ENCODE results near the gene STX10.

DNA sequence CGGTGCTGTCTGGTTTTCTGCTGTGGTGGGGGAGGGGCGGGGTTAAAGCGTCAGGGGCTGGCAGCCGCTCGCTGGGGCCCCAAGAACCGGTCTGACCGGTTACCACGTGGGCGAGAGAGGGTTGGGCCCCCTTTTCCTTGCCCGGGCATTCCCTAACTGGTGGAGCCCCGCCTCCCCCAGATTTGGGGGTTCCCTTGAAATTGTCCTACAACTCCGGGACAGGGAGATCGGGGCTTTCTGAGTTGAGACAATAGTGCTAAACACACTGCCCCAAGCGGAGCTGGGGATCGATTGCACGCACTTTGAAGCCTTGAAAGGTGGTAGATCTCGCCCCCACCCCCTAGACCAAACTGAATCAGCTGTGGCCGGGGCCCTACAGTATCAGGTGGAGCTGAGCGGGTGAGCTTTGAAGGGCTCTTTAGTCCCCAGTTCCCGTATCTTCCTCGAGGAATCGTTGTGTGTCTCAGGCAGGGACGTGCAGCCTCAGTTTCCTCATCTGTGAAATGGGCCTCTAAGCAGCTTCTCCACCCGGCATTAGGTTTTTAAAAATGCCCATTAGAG lies 4.8 kb upstream of the STX10 start:
- TF ChIP-seq POLR2AphosphoS5 (IDR thresholded peaks at IDR 0.05; ENCODE audit: low read depth, low read length) (peak; percentile 91), TAF1 (IDR thresholded peaks at IDR 0.05; ENCODE audit: borderline replicate concordance, low read depth, low read length) (no peak)
